ENCODE data around the gene P2RY14.

P2RY14 gene

DNA sequence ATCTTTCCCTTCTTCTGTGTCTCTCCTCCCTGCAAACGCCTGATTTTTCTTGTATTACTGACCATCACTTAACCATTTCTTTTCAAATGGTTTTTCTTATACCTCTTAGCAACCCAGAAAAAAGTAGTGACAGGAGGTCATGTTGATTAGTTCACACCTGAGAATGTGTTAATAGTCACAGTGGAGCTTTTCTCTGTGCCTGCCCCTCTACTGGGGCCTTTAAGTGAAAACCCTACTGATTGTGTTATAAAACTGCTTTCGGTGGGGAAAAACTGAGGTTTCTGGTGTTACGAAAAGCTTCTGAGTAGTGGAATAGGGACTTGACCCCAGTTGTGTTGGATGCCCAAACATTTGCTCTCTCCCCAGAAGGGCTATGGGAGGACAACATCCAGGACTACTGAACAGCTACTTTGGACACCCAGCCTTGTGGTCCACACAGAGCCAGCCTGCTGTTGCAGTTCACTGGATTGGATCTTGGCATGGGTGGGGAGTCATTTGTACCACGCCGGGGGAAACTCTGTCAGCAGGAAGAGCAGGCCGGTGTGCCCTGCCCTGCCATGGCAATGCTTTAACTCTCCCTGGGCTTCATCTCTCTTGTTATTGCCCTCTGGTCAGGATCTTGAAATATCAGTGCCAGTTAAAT is 27.9 kb upstream of the P2RY14 start:
- TF ChIP-seq, protein P1, sequence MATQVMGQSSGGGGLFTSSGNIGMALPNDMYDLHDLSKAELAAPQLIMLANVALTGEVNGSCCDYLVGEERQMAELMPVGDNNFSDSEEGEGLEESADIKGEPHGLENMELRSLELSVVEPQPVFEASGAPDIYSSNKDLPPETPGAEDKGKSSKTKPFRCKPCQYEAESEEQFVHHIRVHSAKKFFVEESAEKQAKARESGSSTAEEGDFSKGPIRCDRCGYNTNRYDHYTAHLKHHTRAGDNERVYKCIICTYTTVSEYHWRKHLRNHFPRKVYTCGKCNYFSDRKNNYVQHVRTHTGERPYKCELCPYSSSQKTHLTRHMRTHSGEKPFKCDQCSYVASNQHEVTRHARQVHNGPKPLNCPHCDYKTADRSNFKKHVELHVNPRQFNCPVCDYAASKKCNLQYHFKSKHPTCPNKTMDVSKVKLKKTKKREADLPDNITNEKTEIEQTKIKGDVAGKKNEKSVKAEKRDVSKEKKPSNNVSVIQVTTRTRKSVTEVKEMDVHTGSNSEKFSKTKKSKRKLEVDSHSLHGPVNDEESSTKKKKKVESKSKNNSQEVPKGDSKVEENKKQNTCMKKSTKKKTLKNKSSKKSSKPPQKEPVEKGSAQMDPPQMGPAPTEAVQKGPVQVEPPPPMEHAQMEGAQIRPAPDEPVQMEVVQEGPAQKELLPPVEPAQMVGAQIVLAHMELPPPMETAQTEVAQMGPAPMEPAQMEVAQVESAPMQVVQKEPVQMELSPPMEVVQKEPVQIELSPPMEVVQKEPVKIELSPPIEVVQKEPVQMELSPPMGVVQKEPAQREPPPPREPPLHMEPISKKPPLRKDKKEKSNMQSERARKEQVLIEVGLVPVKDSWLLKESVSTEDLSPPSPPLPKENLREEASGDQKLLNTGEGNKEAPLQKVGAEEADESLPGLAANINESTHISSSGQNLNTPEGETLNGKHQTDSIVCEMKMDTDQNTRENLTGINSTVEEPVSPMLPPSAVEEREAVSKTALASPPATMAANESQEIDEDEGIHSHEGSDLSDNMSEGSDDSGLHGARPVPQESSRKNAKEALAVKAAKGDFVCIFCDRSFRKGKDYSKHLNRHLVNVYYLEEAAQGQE (IDR thresholded peaks at IDR 0.05; ENCODE audit: insufficient read depth in 1 of 2, low read depth in 2 of 2, low read length in 2 of 2), result no peak
- TF ChIP-seq TAF1 (IDR thresholded peaks at IDR 0.05; ENCODE audit: borderline replicate concordance, insufficient read depth, low read length) (no peak), FOXP2 (optimal IDR thresholded peaks at IDR 0.05; ENCODE audit: borderline replicate concordance, extremely low read depth, extremely low read length, insufficient read depth) (no peak), POLR2AphosphoS5 (IDR thresholded peaks at IDR 0.05; ENCODE audit: low read depth, low read length) (no peak), SIN3A (IDR thresholded peaks at IDR 0.05; ENCODE audit: borderline replicate concordance, insufficient read depth, low read length) (no peak)

DNA sequence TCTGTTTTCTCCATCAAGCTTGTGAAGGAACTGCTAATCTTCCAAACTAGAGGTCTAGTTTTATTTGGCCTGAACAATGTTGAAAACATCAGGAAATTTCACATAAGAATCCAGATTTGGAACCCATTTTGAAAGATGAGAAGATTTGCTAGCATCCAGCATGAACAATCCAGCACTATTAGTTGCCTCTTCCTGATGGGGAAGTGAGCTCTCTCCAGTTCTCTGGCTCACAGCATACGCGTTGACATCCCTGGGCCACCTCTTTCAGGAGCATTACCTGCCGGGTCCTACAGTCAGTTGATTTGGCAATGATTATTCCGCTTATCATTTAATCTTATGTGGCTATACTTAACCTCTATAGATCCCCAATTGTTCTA is 27.4 kb upstream of the P2RY14 start:
- TF ChIP-seq TAF1 (IDR thresholded peaks at IDR 0.05; ENCODE audit: borderline replicate concordance, insufficient read depth, low read length) (no peak), SIN3A (IDR thresholded peaks at IDR 0.05; ENCODE audit: borderline replicate concordance, insufficient read depth, low read length) (no peak), FOXP2 (optimal IDR thresholded peaks at IDR 0.05; ENCODE audit: borderline replicate concordance, extremely low read depth, extremely low read length, insufficient read depth) (no peak), POLR2AphosphoS5 (IDR thresholded peaks at IDR 0.05; ENCODE audit: low read depth, low read length) (no peak)
- TF ChIP-seq, protein P1 (IDR thresholded peaks at IDR 0.05; ENCODE audit: insufficient read depth in 1 of 2, low read depth in 2 of 2, low read length in 2 of 2), result no peak

DNA sequence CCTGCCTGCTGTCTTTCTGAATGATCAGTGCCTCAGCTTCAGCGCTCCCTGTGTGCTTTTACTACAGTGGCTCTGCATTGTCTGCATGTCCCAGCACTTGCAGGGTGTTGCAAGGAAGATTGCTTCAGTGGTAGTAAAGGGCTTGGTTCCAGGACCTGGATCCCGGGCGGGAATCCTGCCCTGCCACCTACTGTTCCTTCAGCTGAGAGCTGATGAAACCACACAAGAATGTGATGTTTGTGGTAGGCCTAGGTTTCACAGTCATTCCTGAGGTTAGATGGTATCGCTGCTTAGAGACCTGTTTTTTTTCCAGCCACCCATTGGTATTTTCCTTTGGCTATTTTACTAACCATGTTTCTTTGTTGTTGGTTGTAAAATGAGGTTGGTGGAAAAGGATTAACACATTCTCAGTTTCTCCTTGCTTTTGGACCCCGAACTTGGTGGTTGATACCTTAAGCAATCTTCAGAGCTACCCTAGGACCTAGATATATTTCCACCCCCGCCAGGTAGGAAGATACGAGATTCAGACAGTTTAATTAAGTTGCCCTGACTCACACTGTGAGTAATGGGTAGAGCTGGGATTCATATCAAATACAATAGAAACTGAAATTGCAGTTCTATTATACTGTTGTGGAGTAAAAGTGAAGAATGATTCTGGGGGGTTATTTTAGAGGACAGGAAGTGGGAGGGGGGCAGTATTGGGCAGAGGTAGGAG is 26.9 kb upstream of the P2RY14 start:
- TF ChIP-seq FOXP2 (optimal IDR thresholded peaks at IDR 0.05; ENCODE audit: borderline replicate concordance, extremely low read depth, extremely low read length, insufficient read depth) (no peak), TAF1 (IDR thresholded peaks at IDR 0.05; ENCODE audit: borderline replicate concordance, insufficient read depth, low read length) (no peak), SIN3A (IDR thresholded peaks at IDR 0.05; ENCODE audit: borderline replicate concordance, insufficient read depth, low read length) (no peak), POLR2AphosphoS5 (IDR thresholded peaks at IDR 0.05; ENCODE audit: low read depth, low read length) (no peak)
- TF ChIP-seq, protein P1 (IDR thresholded peaks at IDR 0.05; ENCODE audit: insufficient read depth in 1 of 2, low read depth in 2 of 2, low read length in 2 of 2), result no peak

DNA sequence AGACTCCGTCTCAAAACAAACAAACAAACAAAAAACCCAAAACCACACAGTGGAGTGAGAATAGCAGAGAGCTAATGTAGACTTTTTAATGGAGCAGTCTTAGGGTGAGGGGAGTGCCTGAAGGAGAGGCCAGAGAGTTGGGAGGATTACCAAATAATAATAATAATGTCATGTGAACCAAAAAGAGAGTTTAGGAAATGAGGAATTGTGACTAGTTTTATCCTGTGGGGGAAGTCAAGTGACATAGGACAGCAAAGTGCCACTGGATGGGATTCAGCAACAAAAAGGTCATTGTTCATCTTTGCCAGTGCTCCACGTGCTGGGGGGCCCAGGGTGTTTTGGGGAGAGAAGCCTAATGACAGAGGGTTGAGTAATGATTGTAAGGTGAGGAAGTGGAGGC is 25.4 kb upstream of the P2RY14 start:
- TF ChIP-seq TAF1 (IDR thresholded peaks at IDR 0.05; ENCODE audit: borderline replicate concordance, insufficient read depth, low read length), result no peak
- TF ChIP-seq FOXP2 (optimal IDR thresholded peaks at IDR 0.05; ENCODE audit: borderline replicate concordance, extremely low read depth, extremely low read length, insufficient read depth), result no peak
- no peak for TF ChIP-seq POLR2AphosphoS5 (IDR thresholded peaks at IDR 0.05; ENCODE audit: low read depth, low read length)
- TF ChIP-seq, protein P1 (IDR thresholded peaks at IDR 0.05; ENCODE audit: insufficient read depth in 1 of 2, low read depth in 2 of 2, low read length in 2 of 2), result no peak
- TF ChIP-seq SIN3A (IDR thresholded peaks at IDR 0.05; ENCODE audit: borderline replicate concordance, insufficient read depth, low read length), result no peak
